ENCODE results near the gene EFCAB12.
"Not testable (repeated sequence)": the region's sequence is repeated elsewhere in the genome, so short reads cannot be mapped to it uniquely, and the experiment has no call there.

Gene EFCAB12

DNA sequence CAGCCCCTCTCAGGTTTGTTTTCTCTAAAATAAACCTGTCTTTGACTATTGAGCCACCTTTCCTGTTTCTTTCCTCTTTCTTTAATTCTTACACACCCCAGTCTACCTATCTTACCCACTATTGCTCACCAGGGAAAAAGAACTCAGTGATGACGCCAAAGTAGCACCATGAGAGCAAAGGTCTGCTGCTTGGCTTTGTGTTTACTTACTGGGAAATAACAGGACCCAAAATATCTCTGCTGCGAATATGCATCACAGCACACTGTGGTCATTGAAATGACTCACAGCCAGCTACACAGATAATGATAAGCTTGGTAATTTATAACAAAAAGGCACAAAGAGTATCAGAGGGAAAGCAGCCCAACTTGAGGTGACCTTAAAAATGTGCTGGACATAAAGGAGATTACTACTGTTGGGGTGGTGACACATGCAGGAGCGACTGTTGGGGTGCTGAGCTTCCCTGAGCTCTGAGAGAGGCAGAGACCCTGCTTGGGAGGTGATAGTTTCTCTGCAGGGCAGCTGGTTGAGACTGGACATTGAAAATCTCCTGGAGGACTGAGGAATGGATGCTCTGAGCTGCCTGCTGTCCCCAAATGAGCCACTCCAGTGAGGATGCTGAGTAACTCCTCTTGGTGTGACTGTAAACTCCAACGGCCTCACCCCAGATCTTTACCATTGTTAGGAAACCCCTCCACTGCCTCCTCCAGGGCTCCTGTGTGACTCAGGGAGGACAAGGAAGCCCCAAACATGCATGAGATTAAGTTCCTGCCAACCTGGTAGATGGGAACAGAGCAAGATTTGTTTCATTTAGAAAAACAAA lies 14.5 kb downstream of the EFCAB12 start:
- Histone ChIP-seq H3K4me1 (ENCODE audit: insufficient read depth, insufficient read length) (peaks cover 8% of the 10 kb centered on the region), H3K9ac (ENCODE audit: insufficient read length, low read depth) (no peak overlapping the region)

DNA sequence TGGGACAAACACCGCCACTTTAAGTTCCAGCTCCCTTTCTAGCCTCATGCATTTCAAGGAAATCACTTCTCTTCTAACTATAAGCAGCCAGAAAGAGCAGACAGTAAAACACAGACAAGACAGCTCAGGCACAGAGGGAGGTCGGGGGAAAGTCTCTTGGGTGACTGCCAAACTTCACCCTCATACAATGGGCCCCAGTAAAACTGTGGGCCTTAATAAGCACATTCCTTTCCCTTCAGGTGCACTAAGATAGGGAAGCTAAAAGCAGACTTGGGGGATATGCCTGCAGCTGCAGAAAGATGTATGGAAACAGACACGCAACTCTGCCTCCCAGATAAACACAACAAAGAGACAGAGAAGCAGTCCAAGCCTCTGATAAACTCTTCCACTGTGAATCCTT lies 15.2 kb downstream of the EFCAB12 start:
- H3K27me3 ChIP-seq (ENCODE audit: insufficient read depth, insufficient read length); H3K9ac ChIP-seq (ENCODE audit: insufficient read length, low read depth); H3K4me3 ChIP-seq (ENCODE audit: insufficient read length, low read depth); H3K36me3 ChIP-seq (ENCODE audit: insufficient read depth, insufficient read length, low read length); H3K4me1 ChIP-seq (ENCODE audit: insufficient read depth, insufficient read length); DNase-seq (ENCODE audit: low read depth, low spot score): not testable (repeated sequence)
- H3K9me3 ChIP-seq (ENCODE audit: insufficient read depth, low read length), result peaks cover 19% of the 10 kb centered on the region; the same call in 1 of the 2 replicates

More for the DNA sequence above, 14.5 kb downstream of the EFCAB12 start:
- H3K4me3 ChIP-seq (ENCODE audit: insufficient read length, low read depth), result no peak overlapping the region
- TF ChIP-seq YY1 (IDR thresholded peaks at IDR 0.05; ENCODE audit: insufficient read depth, insufficient read length), result no peak
- no peak for TF ChIP-seq ZNF274 (IDR thresholded peaks at IDR 0.05; ENCODE audit: low read depth, low read length)
- TF ChIP-seq SUZ12 (IDR thresholded peaks at IDR 0.05; ENCODE audit: extremely low read depth, insufficient read depth, insufficient read length), result no peak
- H3K27me3 ChIP-seq (ENCODE audit: insufficient read depth, insufficient read length), result peaks cover 4% of the 10 kb centered on the region
- peaks cover 19% of the 10 kb centered on the region; the same call in 1 of the 2 replicates for H3K9me3 ChIP-seq (ENCODE audit: insufficient read depth, low read length)
- no peaks in the 10 kb centered on the region for H3K36me3 ChIP-seq (ENCODE audit: insufficient read depth, insufficient read length, low read length)
- no peak for DNase-seq (ENCODE audit: low read depth, low spot score)

DNA sequence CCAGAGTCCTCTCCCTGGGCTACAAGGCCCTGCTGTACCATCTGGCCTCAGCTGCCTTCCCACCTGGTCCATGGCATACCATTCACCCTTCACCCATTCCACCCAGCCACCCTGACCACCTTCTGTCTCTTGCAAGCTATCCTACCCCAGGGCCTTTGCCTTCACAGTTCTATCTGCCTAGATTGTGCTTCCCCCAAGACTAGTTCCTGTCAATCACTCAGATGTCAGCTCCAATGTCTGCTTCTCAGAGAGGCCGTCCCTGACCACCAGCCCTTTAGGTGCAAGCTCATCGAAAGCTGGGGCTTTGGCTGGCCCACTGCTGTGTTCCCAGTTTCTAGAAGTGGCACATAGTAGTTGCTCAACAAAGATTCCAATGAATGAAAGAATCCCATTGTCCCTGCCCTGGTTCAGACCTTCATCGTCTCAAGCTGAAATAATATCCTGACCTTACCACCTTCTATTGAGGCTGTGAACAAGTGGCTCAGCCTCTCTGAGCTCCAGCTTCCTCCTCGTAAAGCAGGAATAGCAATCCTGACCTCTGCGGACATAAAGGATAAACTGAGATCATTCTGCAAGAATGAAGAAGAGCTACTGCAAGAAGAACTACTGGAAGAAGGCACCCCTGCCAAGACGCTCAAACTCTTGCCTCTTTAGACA lies 15.8 kb downstream of the EFCAB12 start:
- H3K36me3 ChIP-seq (ENCODE audit: insufficient read depth, insufficient read length, low read length), result no peaks in the 10 kb centered on the region
- peaks cover 5% of the 10 kb centered on the region for H3K4me1 ChIP-seq (ENCODE audit: insufficient read depth, insufficient read length)
- H3K9ac ChIP-seq (ENCODE audit: insufficient read length, low read depth), result no peak overlapping the region

DNA sequence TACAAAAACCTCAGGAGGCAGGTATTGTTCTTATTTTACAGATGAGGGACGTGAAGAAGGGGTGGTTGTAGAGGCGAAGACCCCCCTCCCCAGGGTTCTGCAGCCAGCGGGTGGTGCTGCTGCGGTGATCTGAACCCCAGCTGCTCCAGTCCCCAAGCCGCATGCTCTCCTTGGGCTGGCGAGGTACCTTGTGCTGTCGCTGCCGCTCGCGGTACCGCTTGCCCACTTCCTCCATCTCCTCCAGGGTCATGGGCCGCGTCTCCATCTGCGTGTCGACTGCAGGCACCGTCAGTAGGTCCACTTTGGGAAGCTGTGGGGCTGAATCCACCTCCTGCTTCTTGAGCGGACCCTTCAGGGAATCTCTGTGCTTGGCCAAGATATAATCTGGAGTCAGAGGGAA lies 17.5 kb downstream of the EFCAB12 start:
- Histone ChIP-seq H3K4me1 (ENCODE audit: insufficient read depth, insufficient read length) (peaks cover 5% of the 10 kb centered on the region), H3K27me3 (ENCODE audit: insufficient read depth, insufficient read length) (peaks cover 4% of the 10 kb centered on the region), H3K9me3 (ENCODE audit: insufficient read depth, low read length) (peaks cover 19% of the 10 kb centered on the region; the same call in 1 of the 2 replicates), H3K36me3 (ENCODE audit: insufficient read depth, insufficient read length, low read length) (no peaks in the 10 kb centered on the region), H3K4me3 (ENCODE audit: insufficient read length, low read depth) (no peak overlapping the region), H3K9ac (ENCODE audit: insufficient read length, low read depth) (no peak overlapping the region)
- no peak for TF ChIP-seq ZNF274 (IDR thresholded peaks at IDR 0.05; ENCODE audit: low read depth, low read length)
- DNase-seq (ENCODE audit: low read depth, low spot score), result no peak

More for the DNA sequence above, 15.8 kb downstream of the EFCAB12 start:
- Histone ChIP-seq H3K9me3 (ENCODE audit: insufficient read depth, low read length) (peaks cover 19% of the 10 kb centered on the region; the same call in 1 of the 2 replicates), H3K4me3 (ENCODE audit: insufficient read length, low read depth) (no peak overlapping the region), H3K27me3 (ENCODE audit: insufficient read depth, insufficient read length) (peaks cover 4% of the 10 kb centered on the region)
- TF ChIP-seq ZNF274 (IDR thresholded peaks at IDR 0.05; ENCODE audit: low read depth, low read length), result no peak
- TF ChIP-seq SUZ12 (IDR thresholded peaks at IDR 0.05; ENCODE audit: extremely low read depth, insufficient read depth, insufficient read length), result no peak
- no peak for TF ChIP-seq YY1 (IDR thresholded peaks at IDR 0.05; ENCODE audit: insufficient read depth, insufficient read length)
- DNase-seq (ENCODE audit: low read depth, low spot score), result no peak

DNA sequence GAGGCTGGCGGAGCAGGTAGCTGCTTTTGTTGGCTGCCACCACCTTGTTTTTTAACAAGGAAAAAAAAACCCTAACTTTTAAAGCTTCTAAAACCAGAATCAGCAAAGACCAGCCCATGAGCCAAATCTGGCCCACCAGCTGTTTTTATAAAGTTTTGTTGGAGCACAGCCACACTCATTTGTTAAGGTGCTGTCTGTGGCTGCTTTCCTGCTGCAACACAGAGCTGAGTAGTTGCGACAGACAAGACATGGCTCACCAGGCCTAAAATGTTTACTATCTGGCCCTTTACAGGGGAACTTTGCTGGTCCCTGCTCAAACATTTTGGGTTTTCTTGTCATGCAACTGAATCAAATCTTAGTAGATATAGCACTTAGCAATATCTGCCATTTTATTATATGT lies 18.9 kb downstream of the EFCAB12 start:
- Histone ChIP-seq H3K36me3 (ENCODE audit: insufficient read depth, insufficient read length, low read length) (no peaks in the 10 kb centered on the region), H3K4me1 (ENCODE audit: insufficient read depth, insufficient read length) (peaks cover 5% of the 10 kb centered on the region), H3K9ac (ENCODE audit: insufficient read length, low read depth) (no peak overlapping the region), H3K27me3 (ENCODE audit: insufficient read depth, insufficient read length) (peaks cover 4% of the 10 kb centered on the region), H3K9me3 (ENCODE audit: insufficient read depth, low read length) (peaks cover 11% of the 10 kb centered on the region; the same call in 1 of the 2 replicates), H3K4me3 (ENCODE audit: insufficient read length, low read depth) (no peak overlapping the region)
- TF ChIP-seq ZNF274 (IDR thresholded peaks at IDR 0.05; ENCODE audit: low read depth, low read length) (no peak), YY1 (IDR thresholded peaks at IDR 0.05; ENCODE audit: insufficient read depth, insufficient read length) (no peak), SUZ12 (IDR thresholded peaks at IDR 0.05; ENCODE audit: extremely low read depth, insufficient read depth, insufficient read length) (no peak)
- no peak for DNase-seq (ENCODE audit: low read depth, low spot score)

DNA sequence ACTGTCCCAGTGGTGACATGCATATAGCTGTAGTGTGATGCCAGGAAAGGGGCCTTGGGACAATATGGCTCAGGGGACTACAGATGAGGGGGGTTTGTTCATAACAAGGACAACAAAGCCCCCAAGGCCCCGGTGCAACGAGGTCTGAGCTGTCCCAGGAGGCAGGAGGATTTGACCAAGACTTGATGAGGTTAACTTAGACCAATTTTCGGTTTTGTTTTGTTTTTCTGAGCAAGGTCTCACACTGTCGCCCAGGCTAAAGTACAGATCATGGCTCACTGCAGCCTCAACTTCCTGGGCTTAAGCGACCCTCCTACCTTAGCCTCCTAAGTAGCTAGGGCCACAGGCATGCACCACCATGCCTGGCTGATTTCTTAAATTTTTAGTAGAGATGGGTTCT lies 23.8 kb downstream of the EFCAB12 start:
- DNase-seq (ENCODE audit: low read depth, low spot score), result no peak
- no peak for TF ChIP-seq ZNF274 (IDR thresholded peaks at IDR 0.05; ENCODE audit: low read depth, low read length)
- no peak for TF ChIP-seq SUZ12 (IDR thresholded peaks at IDR 0.05; ENCODE audit: extremely low read depth, insufficient read depth, insufficient read length)
- no peak for TF ChIP-seq YY1 (IDR thresholded peaks at IDR 0.05; ENCODE audit: insufficient read depth, insufficient read length)
- no peaks in the 10 kb centered on the region for H3K4me1 ChIP-seq (ENCODE audit: insufficient read depth, insufficient read length)
- H3K9ac ChIP-seq (ENCODE audit: insufficient read length, low read depth), result no peak overlapping the region
- H3K27me3 ChIP-seq (ENCODE audit: insufficient read depth, insufficient read length), result no peaks in the 10 kb centered on the region
- H3K4me3 ChIP-seq (ENCODE audit: insufficient read length, low read depth), result no peak overlapping the region
- H3K36me3 ChIP-seq (ENCODE audit: insufficient read depth, insufficient read length, low read length), result no peaks in the 10 kb centered on the region
- no peaks in the 10 kb centered on the region for H3K9me3 ChIP-seq (ENCODE audit: insufficient read depth, low read length)

DNA sequence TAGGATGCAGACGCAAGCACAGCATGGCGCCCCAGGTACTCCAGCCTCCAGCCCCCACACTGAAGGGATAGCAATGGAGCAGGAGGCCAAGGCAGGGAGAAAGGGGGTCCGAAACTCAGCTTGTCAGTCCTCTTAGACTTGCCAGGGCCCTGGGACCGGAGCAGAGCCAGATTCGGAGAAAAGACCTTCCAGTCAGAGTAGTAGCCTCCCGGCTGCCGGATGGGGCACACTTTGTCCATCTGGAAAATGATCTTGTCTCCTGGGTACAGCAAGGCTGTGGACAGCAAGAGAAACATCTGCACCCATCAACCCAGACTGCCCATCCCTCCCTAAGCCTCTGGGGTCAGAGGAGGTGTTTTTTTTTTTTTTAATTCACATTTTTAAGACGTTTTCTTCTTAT lies 24.3 kb downstream of the EFCAB12 start:
- TF ChIP-seq YY1 (IDR thresholded peaks at IDR 0.05; ENCODE audit: insufficient read depth, insufficient read length), result no peak
- no peak for TF ChIP-seq ZNF274 (IDR thresholded peaks at IDR 0.05; ENCODE audit: low read depth, low read length)
- TF ChIP-seq SUZ12 (IDR thresholded peaks at IDR 0.05; ENCODE audit: extremely low read depth, insufficient read depth, insufficient read length), result no peak

More for the DNA sequence above, 24.3 kb downstream of the EFCAB12 start:
- no peaks in the 10 kb centered on the region for H3K9me3 ChIP-seq (ENCODE audit: insufficient read depth, low read length)
- no peaks in the 10 kb centered on the region for H3K36me3 ChIP-seq (ENCODE audit: insufficient read depth, insufficient read length, low read length)
- H3K4me3 ChIP-seq (ENCODE audit: insufficient read length, low read depth), result no peak overlapping the region
- no peaks in the 10 kb centered on the region for H3K27me3 ChIP-seq (ENCODE audit: insufficient read depth, insufficient read length)
- no peak for DNase-seq (ENCODE audit: low read depth, low spot score)
- H3K4me1 ChIP-seq (ENCODE audit: insufficient read depth, insufficient read length), result no peaks in the 10 kb centered on the region
- H3K9ac ChIP-seq (ENCODE audit: insufficient read length, low read depth), result no peak overlapping the region
